Neural progenitor cell (in vitro differentiated cells): Measurements from ENCODE around the gene RPTOR.

Experiments
- EZH2 ChIP-seq: fragments of 200-600 bp; sonication (generic); IDR thresholded peaks from 2 replicates; pipeline ENCODE4 v1.6.1; 2017; ENCODE audit warnings: antibody characterized with exemption, mild to moderate bottlenecking, moderate library complexity
- TF ChIP-seq, protein P1 (sequence below): fragments of 200-600 bp; sonication (generic); IDR thresholded peaks from 2 replicates; pipeline ENCODE4 v1.5.1; 2017; ENCODE audit warnings: antibody characterized with exemption, mild to moderate bottlenecking

DNA sequence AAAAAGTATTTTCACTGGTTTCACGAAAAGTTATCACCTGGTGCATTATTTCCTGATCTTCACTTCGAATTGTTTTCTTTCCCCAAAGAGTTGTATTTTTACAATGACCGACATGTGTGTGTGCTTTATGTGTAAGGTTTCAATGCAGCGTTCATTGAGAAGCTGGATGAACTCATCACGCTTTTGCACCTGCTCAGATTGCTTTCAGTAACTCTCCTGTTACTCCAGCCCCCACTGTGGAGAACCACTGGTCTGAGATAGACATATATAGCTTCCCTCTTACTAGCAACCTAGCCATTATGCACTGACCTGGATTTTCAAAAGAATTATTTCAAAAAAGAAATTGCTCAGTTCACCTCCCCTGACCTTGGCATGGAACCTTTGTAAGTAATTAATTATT lies 268.7 kb downstream of the RPTOR start:
- TF ChIP-seq, protein P1, sequence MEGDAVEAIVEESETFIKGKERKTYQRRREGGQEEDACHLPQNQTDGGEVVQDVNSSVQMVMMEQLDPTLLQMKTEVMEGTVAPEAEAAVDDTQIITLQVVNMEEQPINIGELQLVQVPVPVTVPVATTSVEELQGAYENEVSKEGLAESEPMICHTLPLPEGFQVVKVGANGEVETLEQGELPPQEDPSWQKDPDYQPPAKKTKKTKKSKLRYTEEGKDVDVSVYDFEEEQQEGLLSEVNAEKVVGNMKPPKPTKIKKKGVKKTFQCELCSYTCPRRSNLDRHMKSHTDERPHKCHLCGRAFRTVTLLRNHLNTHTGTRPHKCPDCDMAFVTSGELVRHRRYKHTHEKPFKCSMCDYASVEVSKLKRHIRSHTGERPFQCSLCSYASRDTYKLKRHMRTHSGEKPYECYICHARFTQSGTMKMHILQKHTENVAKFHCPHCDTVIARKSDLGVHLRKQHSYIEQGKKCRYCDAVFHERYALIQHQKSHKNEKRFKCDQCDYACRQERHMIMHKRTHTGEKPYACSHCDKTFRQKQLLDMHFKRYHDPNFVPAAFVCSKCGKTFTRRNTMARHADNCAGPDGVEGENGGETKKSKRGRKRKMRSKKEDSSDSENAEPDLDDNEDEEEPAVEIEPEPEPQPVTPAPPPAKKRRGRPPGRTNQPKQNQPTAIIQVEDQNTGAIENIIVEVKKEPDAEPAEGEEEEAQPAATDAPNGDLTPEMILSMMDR = no peak
- TF ChIP-seq EZH2 = no peak
